Activated CD4-positive, alpha-beta T cell treated with anti-CD3 and anti-CD28 coated beads, Interleukin-2, amount 50 U/mL, for 24 hours (primary cell): Measurements from ENCODE around the gene SLC6A6.

Experiments used
- DNase-seq, 2 donors: peaks; one replicate each; pipeline ENCODE4 v3.0.0-alpha.2; 2020; ENCODE audit warnings: low read depth in 1 of 2, low spot score in 1 of 2

The SLC6A6 gene

DNA sequence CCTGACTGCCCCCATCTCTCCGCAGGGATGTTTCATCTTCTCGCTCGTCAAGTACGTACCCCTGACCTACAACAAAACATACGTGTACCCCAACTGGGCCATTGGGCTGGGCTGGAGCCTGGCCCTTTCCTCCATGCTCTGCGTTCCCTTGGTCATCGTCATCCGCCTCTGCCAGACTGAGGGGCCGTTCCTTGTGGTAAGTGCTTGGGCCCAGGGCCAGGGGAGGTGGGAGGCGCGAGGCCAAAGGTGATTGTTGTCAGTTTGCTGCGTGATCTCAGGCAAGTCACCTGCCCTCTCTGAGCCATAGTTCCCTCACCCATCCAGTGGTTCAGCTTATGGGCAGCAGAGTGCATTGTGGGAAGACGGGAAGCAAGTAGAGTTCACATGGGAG lies 79.2 kb downstream of the SLC6A6 start:
- DNase-seq, result no peak

DNA sequence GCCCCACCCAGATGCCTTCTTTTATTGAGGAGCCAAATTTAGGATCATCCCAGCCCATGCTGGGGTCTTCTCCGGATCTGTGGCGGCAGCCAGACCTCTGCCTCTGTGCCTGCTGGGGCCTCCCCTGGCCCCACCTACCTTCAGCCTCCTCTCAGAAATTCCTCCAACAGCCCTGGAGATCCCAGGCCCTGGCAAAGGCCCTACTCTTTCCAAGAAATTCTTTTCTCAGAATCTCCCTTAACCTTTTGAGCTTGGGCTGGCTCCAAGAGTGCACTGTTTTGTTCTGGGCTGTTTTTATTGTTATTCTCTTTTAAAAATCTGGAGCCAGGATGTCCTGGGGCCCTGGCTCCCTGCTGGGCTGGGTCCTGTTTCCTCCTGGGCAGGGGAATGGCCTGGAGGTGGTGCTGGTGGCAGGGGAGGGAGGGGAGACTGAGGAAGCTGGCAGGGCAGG lies 79.9 kb downstream of the SLC6A6 start:
- no peak for DNase-seq

DNA sequence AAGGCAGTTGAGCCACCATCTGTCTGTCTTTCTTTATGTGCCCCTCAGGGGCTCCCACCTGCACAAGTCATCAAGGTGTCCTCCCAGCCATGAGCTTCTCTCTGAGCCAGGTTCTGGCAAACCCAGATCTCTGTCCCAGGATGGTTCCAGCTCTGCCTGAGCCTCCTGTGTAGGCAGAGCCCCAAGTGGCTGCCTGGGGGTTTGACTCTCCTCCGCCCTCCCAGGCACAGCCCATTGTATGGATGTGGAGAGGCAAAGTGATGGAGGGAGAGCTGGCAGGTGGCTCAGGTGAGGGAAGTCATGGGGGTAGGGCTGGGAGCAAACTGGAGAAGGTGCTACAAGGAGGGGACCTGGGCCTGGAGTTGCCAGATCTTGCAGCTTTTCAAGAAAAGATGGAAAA lies 80.9 kb downstream of the SLC6A6 start:
- no peak for DNase-seq

DNA sequence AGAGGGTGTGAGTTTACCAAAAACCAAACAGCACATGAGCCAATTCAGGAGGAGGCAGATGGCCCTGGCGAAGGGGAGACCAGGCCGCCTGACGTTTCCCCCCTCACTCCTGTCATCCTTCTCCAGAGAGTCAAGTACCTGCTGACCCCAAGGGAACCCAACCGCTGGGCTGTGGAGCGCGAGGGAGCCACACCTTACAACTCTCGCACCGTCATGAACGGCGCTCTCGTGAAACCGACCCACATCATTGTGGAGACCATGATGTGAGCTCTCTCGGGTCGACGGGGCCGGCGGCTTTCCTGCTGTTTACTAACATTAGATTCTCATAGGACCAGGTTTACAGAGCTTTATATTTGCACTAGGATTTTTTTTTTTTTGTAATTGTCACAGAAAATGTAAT lies 82.3 kb downstream of the SLC6A6 start:
- no peak for DNase-seq

DNA sequence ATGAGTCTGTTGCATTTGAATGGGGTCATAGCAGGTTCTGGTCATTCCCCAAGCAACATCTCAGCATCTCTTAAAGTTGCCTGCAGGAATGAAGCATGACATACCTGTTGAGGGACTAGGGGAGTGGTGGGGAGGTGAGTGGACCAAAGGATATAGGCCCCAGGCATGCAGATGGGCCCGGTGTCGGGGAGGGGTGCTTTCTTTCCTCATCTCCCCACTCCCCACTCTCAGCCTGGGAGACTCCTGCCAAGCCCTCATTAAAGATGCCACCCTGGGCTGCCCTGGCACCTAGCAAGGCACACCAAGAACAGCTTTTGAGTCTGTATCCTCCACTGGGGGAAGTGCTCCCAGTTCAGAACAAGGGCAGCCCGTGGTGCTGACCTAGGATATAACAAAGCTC lies 83.6 kb downstream of the SLC6A6 start:
- DNase-seq, result no peak

DNA sequence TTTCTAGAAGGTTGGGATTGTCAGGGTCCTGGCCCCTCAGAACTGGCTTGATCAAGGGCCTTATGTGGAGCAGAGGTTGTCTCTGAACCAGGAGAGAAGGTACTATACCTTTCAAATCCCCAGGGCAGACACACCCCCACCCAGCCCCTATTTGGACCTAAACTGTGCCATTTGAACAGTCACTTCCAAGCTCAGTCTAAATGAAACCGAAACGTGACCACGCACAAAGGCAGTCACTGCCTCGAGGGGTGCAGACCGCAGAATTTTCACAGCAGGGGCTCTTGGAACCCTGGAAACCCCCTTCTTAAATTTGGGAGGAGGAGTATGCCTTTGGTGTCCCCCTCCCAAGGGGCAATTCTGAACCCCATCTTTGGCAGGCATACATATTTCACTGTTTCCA lies 84.1 kb downstream of the SLC6A6 start:
- DNase-seq, result no peak

DNA sequence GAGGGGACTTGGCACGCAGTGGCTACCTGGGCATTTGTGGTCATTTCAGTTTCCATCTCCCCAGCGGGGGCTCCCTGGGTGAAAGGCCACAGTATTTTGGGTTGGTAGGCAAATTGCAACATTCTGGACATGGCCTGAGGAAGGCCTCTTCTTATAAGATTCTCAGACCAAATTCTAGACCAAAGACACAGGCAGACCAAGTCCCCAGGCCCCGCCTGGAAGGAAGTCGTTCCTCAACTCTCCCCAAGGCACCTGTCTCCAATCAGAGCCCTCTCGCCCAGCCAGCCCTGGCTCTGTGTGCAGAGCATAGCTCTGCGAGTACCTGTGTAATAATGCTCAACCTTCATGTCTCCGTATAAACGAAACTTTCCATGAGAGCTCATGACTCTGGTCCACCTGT lies 84.7 kb downstream of the SLC6A6 start:
- no peak for DNase-seq

DNA sequence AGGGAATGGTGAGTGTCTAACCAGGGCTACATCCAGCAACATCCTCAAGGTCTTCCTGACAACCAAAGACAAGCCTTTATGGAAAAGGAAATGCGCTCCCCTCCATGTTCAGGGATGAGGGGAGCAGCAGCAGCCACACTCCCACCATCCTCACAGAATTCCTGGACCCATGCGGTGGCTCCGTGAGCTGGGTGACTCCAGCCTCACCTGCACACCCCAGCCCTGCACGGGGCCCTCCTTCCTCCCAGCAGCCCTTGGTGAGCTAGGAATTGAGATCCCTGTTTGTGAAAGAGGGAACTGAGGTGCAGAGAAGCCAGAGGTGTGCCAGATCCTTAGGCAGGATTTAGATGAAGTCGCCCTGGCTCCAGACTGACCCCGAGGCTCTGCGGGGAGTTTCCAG lies 85.4 kb downstream of the SLC6A6 start:
- DNase-seq, result no peak

DNA sequence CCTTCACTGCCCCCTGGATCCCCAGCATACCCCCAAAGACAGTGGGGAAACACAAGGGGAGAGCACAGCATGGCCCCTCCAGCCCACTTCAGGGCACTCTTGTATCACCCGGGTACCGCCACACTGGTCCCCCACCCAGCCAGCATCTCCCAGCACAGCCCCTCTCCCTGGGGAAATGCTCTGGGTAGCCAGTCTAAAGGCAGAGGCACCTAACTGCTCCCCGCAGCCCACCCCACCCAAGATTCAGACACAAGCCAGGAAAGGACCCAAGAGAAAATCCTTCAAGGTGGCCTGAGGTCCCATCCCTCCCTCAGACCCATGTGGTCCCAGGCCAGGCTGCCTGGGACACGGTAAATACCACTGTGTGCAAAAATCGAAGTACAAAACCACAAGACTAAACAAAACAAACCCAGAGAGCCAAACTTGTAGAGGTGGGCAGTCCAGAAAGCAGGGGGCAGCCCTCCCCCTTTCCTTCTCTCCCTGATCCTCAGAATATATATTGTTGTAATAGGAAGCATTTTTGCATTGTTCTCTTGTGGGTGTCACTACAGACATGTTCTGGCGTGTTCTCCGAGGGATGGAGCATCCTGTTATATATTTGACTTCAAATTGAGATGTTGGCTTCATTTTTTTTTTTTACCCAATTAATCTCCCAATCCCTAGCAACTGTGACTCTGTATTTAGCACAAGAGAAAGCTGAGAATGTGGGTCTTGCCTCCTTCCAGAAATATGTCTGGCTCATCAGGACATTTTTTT lies 86.1 kb downstream of the SLC6A6 start:
- DNase-seq, result no peak

DNA sequence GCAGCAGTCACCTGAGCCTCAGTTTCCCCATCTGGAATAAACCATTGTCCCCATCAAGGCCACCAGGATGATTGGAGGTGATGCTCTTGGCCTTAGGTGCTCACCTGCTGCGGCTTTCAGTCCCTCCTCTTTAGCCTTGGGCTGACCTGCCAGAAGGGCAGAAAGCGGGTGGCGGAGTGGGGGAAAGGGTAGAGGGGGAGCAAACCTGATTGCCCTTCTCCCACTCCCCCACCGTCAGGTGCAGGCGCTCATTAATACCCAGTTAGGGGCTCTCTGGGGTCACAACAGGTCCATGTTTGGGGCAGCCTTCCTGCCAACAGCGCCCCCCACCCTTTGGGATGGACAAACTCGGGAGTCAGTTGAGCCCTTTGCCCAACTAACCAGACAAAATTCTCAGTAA lies 87.2 kb downstream of the SLC6A6 start:
- DNase-seq, result no peak

DNA sequence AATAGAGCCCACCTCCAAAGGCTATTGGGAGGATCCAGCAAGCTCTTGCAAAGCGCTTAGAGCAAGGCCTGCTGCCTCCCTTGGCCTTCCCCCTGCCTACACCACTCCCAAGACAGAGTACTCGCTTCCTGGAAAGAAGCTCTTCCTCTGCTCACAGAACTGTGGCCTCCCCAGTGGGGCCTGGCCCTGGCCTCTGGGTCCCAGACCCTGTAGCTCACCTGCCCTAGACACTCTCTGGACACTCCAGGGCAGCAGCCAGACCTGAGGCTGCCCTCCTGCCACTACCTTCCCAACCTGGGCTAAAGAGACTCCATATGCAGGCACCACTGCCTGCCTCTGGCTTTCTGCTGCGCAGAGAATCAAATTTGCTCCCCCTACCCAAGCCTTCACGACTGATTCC lies 87.8 kb downstream of the SLC6A6 start:
- DNase-seq, result no peak

DNA sequence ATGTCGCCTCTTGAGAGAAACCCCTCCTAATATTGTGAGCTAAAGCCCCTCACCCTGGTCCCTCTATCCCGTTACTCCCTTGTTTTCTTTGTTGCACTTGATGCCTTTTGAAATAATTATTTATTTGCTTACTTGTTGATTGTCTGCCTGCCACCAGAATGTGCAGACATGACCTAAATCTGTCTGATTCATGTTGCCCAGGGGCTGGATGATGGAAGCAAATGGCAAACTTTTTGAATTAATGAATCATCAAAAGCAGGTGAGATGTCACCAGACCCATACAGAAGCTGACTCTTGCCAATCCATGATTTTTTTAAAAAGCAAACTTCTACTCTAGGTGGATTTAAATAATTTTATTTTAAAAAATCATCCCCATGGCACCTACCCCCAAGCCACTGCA lies 88.4 kb downstream of the SLC6A6 start:
- DNase-seq, result no peak

DNA sequence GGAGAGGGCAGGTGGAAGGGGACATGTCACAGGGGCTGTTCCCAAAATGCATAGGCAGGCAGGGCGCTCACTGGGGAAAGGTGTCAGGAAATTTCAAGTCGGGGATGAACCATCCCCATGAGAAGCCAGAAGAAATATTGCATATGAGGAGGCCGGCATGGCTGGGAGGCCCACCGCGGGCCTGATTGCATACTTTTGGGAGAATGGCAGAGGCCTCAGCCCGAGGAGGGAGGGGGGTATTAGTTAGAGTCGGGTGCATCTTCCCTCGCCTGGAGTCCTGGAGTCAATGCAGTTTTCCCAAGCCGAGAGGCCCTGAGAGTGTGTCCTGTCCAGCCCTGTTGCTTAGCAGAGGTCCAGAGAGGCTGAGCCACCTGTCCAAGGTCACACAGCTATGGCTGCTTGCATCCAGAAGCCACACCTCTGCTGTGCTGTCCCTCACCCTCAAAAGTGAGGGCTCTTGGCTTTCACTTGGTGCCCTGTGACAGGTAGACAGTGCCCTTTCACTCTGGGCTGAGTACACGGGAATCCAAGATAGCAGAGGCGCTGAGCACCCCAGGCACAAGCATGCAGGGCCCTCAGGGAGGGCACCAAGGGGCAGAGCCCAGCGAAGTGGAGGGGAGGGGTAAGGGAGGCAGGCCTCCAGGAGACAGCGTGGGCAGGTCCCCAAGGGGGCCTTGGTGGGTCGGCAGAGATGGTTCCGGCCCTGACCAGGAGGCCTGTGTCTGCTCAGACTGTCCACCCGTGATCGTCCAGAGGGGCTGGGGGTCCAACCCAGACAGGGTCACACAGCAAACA lies 89.2 kb downstream of the SLC6A6 start:
- no peak for DNase-seq

DNA sequence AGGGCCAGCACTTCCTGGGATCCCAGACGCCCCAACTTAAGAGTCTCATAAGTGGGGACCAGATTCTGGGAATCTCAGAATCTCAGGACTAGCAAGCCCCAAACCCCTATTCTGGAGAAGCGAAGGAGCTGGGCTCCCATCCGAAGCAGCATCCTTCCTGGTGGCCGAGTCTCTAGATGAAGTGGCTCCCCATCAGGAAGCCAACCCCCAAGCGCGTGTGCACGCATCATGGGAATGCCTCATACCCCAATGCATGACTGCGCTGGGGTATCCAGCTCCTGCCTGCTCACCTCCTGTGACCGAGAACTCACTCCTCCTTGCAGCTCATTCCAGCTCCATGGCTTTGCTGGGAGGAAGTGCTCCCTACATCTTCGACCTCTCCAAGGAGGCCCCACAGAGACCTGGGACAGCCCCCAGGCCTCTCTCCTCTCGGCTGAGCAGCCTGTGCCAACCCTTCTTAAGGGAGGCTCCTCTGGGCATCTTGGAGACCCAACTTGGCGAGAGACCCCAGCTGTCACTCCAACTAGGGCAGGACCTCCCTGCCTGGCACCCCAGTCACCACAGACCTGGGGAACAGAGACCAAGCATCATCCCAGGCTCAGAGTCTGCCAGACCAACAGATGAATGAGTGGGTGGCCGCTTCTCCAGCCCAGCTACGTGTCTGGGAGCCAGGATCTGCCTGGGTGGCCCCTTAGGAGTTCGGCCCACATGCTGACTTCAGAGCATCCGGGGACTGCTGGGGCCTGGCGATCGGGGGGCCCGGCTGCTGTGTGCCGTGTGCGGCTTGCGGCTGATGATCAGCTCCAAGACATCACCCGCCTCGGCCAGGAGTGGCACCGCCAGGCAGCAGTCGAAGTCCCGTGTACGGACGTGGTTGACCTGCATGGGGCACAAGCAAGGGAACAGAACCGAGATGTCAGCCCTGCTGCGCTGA lies 90.8 kb downstream of the SLC6A6 start:
- no peak for DNase-seq

DNA sequence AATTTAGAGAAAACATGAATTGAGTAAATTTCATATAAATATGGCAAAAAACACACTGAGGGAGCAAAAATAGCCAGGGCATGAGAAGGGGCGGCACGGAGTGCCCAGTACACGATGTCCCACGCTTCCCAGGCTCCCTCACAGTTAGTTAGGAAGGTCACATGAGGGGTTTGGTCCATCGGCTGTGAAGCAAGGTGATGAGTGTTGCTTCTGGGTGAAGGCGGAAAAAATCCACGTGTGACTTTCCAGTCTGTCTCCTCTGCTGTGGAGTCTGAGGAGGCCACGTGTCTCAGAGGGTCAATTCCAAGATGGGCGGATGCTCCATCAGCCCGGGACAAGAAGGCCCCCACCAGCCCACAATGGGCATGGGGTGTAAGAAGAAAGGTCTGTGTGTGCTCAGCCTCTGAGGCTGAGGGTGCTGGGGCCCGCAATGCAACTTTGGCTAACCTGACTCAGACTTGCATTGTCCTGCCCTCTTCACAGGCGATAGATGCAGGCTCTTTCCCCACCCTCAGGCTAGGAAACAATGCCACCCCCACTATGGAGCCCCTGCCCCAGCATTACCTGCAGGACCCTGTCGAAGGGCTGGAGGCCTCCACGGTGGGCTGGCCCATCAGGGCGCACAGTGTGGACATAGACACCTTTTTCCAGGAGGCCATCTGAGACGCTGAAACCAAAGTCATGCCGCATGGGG lies 92.0 kb downstream of the SLC6A6 start:
- DNase-seq, result no peak

DNA sequence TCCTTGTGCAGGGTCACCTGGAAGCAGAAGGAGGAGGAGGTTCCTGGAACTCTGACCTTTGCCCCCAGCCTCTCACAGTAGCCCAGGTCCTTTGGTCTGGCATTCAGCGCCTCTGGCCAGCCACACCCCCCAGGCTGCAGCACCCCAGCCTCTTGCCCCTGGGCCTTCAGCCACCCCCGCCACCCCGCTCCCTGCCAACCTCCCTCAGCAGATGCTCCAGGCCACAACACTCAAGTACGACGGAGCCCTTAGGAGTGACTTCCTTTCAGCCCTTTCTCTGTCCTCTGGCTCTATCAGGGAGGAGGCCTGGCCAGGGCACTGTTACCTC lies 92.5 kb downstream of the SLC6A6 start:
- DNase-seq, result no peak

DNA sequence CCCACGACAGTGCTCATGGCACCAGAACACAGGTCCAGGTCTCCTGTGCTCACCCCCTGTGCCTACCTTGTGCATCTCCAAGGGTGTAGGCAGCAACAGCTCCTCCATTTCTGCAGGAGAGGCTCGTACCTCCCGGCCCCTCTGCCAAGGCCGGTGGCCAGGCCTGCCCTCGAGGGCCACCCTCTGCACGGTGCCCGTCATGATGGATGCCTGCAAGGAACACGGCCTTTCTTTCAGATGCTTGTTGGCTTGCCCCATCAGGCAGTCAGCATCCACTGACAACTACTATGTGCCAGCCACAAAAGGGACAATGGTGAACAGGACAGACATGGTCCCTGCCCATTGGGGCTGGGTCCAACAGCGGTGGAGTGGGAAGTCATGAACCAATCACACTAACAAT lies 93.9 kb downstream of the SLC6A6 start:
- no peak for DNase-seq

DNA sequence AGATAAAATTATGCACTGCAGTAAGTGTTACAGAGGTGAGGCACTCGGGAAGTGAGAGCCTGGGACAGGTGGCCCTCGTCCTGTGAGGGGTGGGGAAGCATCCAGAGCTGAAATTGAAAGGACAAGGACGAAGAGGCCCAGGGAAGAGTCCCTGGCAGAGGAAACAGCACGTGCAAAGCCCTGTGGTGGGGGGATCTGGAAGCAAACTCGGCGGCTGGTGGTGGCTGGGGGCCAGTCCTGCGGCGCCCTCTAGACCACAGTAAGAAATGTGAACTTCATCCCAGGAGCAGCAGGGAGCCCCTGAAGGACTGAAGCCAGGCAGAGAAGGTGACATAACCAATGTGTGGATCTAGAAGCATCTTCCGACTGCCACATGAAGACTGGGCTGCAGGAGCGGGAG lies 94.9 kb downstream of the SLC6A6 start:
- no peak for DNase-seq

DNA sequence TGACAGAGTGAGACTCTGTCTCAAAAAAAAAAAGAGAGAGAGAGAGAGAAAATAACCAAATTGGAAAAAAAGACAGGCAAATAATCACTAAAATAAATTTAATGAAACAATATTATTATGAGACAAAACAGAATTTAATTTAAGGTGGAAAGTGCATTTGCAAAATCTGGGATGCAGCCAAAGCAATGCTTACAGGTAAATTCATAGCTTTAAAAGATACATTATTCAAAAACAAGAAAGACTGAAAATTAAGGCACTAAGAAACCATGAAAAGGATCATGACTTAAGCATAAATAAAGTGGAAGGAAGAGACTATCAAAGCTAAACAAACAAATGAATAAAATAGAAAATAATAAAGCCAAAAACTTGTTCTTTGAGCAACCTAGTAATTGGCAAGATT lies 100.1 kb downstream of the SLC6A6 start:
- no peak for DNase-seq

DNA sequence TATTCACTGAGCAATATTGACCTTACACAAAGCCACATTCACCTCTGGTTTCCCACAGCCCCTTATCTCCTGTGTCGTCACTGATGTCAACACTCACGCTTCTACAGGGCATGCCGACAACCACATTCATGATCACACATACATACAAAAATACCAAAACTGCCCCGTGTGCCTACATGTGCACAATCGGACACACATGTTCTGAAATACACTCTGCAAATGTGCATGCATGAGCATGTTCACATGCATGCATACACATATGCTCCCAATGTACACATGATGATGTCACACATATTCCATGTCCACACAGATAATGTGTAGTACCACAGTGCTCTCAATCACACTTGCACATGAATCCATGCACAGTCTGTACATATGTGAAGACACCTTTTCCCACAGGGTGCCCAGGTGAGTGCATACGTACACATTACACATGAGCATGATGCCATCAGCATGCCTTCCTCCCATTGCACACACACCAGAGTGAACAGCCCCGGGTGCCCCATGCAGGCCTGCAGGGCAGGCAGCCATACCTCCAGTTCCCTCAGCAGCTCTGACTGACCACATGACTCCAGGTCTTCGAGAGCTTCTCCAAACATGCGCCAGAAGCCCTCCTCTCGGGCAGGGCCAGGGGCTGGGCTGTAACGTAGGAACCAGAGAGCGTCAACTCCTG lies 100.8 kb downstream of the SLC6A6 start:
- no peak for DNase-seq

DNA sequence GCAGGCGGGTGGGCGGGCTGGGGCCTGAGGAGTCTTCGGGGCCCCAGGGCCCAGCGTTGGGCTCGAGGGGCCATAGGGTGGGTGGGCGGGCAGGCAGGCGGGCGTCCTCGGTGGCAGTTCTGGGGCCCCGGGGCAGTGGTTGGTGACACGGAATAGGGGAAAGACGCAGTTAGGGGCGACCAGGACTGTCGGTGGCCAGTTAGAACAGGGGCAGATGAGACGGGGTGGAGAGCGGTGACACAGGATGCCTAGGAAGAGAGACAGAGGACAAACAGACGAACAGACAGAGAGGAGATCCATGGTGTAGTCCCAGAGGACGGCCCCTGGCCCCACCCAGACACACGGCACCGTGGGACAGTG lies 101.3 kb downstream of the SLC6A6 start:
- no peak for DNase-seq
